ENCODE data around the gene DNASE1L3. TPM values are rescaled to one million over a fixed set of nuclear protein-coding genes. Genes with fewer than 3 reads are reported as not detected.

DNASE1L3 gene
- total and polyA plus RNA-seq, 2 of the 13 experiments (the other 11 are each of a cell fraction or from before 2014, with no cell fraction given): 0.86 to 1.7 TPM

DNA sequence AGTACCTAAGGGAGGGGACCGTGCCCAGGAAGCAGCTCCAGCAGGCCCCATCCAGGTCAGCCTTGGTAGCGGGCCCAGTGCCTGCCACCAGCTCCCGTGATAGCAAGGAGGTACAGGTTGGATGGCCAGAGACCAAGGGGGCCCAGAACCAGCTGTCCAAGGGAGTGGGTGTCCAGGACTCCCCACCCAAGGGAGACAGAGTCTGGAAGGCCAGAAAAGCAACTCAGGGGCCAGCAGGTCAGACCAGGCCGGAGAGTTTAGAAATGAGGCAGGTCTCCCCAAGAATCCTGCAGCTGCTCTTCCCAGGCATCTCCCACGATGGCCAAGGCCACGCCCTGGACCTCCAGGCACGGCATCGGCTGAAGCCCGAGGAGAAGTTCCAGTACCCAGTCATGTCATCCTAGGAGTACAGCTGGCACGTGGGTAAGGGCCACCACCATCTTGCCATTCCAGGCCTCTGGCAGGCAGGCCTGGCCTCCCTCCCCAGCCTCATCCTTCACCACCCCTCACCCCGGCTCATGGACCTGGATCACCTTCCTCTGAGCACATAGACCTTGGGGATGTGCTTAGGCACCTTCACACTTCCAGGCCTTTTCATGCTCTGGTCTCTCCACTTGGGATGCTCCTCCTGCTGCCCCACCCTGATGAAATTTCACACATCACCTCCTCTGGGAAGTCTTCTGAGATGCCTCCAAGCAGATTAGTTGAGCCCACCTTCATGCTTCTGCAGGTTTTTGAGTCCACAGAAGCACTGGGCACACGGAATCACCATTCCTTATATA, 30.5 kb downstream of the DNASE1L3 start:
- no peak overlapping the region for H3K27ac ChIP-seq (ENCODE audit: extremely low read length, insufficient read depth, low read length)
- peaks cover 96% of the 10 kb centered on the region for H3K4me1 ChIP-seq (ENCODE audit: insufficient read depth, low read length)
- no peak overlapping the region; a peak in 1 of 6 replicates for H3K4me3 ChIP-seq (replicated peaks in 1 of 3; ENCODE audit: insufficient read depth in 1 of 3, low read depth in 2 of 3, low read length in 3 of 3)
- no peak overlapping the region for H2AFZ ChIP-seq (ENCODE audit: low read length)
- no peak for FAIRE-seq
- ATAC-seq: peak; percentile 2
- H3K27me3 ChIP-seq (ENCODE audit: control insufficient read depth in 1 of 2, insufficient read depth in 2 of 2, low read length in 2 of 2): peaks cover 0 to 16% of the 10 kb centered on the region in 2 experiments; a peak in 2 of 5 replicates
- no peaks in the 10 kb centered on the region for H4K20me1 ChIP-seq (ENCODE audit: insufficient read depth, low read length)
- no peaks in the 10 kb centered on the region for H3K79me2 ChIP-seq (ENCODE audit: insufficient read depth, low read length)
- intact Hi-C loops (cut with micrococcal nuclease; ENCODE audit: unreplicated experiment) (no loop called here), in situ Hi-C loops (cut with HindIII; ENCODE audit: extremely low pct_ligation_motif_present, low pct_unique_long_range_greater_than_20kb) (loop anchor here (5.0 to 10.0 kb wide), 2 partner anchors 37 to 235 kb away; no protein-coding TSS in a partner anchor)
- H3K4me2 ChIP-seq (ENCODE audit: low read depth, low read length): peak overlapping the region; percentile 18
- no peak overlapping the region for H3K9ac ChIP-seq (ENCODE audit: insufficient read depth, low read depth, low read length)
- ChIA-PET POLR2A (interaction anchor here (0.9 to 2.4 kb wide), 2 partner anchors 13 to 126 kb away, joined by 4 to 13 read pairs; partner anchors contain the start of genes HTD2 and RPP14), CTCF (ENCODE audit: low intra/inter-chr PET ratio, low total read pairs) (no interaction called here)
- WGBS (ENCODE audit: low lambda C conversion rate): 47% methylated on average over 6 of the region's 12 CpGs
- no TSS peak for BruUV-seq (replicated peaks)
- H3K36me3 ChIP-seq (replicated peaks in 1 of 2; ENCODE audit: control insufficient read depth in 1 of 2, insufficient read depth in 2 of 2, low read length in 2 of 2): no peaks in the 10 kb centered on the region
- DNase-seq (ENCODE audit: low spot score): no peak
- H3K9me3 ChIP-seq (ENCODE audit: low read length): no peaks in the 10 kb centered on the region
- TF ChIP-seq ZMYM4 (CRISPR knock-in tag; IDR thresholded peaks at IDR 0.05) (no peak), EEA1 (CRISPR knock-in tag; IDR thresholded peaks at IDR 0.05; ENCODE audit: borderline replicate concordance) (no peak), ZNF790 (CRISPR knock-in tag; IDR thresholded peaks at IDR 0.05; ENCODE audit: borderline replicate concordance) (no peak), GFI1 (CRISPR knock-in tag; IDR thresholded peaks at IDR 0.05; ENCODE audit: borderline replicate concordance) (no peak), SAFB2 (CRISPR knock-in tag; IDR thresholded peaks at IDR 0.05; ENCODE audit: borderline replicate concordance, low read depth) (no peak), ZFX (CRISPR knock-in tag; IDR thresholded peaks at IDR 0.05; ENCODE audit: low read depth) (peak; percentile 33; the same call in 1 of the 2 replicates), ZFY (CRISPR knock-in tag; IDR thresholded peaks at IDR 0.05) (no peak), ATRX (CRISPR knock-in tag; IDR thresholded peaks at IDR 0.05; ENCODE audit: borderline replicate concordance) (no peak), SP5 (CRISPR knock-in tag; IDR thresholded peaks at IDR 0.05; ENCODE audit: borderline replicate concordance, low read depth) (no peak), KDM5B (CRISPR knock-in tag; IDR thresholded peaks at IDR 0.05; ENCODE audit: borderline replicate concordance) (0 out of 2 replicates have a peak, but pooled peaks have one; percentile 31)
- TF ChIP-seq, protein P1, sequence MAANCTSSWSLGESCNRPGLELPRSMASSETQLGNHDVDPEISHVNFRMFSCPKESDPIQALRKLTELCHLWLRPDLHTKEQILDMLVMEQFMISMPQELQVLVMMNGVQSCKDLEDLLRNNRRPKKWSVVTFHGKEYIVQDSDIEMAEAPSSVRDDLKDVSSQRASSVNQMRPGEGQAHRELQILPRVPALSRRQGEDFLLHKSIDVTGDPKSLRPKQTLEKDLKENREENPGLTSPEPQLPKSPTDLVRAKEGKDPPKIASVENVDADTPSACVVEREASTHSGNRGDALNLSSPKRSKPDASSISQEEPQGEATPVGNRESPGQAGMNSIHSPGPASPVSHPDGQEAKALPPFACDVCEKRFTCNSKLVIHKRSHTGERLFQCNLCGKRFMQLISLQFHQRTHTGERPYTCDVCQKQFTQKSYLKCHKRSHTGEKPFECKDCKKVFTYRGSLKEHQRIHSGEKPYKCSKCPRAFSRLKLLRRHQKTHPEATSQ (CRISPR knock-in tag; IDR thresholded peaks at IDR 0.05; ENCODE audit: borderline replicate concordance): no peak
- TF ChIP-seq, protein P2, sequence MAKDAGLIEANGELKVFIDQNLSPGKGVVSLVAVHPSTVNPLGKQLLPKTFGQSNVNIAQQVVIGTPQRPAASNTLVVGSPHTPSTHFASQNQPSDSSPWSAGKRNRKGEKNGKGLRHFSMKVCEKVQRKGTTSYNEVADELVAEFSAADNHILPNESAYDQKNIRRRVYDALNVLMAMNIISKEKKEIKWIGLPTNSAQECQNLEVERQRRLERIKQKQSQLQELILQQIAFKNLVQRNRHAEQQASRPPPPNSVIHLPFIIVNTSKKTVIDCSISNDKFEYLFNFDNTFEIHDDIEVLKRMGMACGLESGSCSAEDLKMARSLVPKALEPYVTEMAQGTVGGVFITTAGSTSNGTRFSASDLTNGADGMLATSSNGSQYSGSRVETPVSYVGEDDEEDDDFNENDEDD (CRISPR knock-in tag; IDR thresholded peaks at IDR 0.05; ENCODE audit: borderline replicate concordance): no peak
- TF ChIP-seq, protein P3, sequence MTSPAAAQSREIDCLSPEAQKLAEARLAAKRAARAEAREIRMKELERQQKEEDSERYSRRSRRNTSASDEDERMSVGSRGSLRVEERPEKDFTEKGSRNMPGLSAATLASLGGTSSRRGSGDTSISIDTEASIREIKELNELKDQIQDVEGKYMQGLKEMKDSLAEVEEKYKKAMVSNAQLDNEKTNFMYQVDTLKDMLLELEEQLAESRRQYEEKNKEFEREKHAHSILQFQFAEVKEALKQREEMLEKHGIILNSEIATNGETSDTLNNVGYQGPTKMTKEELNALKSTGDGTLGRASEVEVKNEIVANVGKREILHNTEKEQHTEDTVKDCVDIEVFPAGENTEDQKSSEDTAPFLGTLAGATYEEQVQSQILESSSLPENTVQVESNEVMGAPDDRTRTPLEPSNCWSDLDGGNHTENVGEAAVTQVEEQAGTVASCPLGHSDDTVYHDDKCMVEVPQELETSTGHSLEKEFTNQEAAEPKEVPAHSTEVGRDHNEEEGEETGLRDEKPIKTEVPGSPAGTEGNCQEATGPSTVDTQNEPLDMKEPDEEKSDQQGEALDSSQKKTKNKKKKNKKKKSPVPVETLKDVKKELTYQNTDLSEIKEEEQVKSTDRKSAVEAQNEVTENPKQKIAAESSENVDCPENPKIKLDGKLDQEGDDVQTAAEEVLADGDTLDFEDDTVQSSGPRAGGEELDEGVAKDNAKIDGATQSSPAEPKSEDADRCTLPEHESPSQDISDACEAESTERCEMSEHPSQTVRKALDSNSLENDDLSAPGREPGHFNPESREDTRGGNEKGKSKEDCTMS (CRISPR knock-in tag; conservative IDR thresholded peaks at IDR 0.05): no peak
- TF ChIP-seq, protein P4, sequence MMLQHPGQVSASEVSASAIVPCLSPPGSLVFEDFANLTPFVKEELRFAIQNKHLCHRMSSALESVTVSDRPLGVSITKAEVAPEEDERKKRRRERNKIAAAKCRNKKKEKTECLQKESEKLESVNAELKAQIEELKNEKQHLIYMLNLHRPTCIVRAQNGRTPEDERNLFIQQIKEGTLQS (CRISPR knock-in tag; IDR thresholded peaks at IDR 0.05): no peak
